Neuronal stem cell (in vitro differentiated cells): ENCODE measurements around the gene PRPS1.
A peak's percentile ranks its signal among the peaks of the same experiment; 100 is the strongest.

Experiments
- DNase-seq: peaks from one replicate; pipeline ENCODE4 v3.0.0-alpha.2; 2013; ENCODE audit warnings: low spot score
- H2AFZ ChIP-seq: one replicate; pipeline ENCODE4 v1.6.1; 2013; ENCODE audit warnings: mild to moderate bottlenecking, low read length, inconsistent platforms
- H2AK5ac ChIP-seq: 2 replicates; pipeline ENCODE4 v1.6.1; 2013; ENCODE audit warnings: low read depth, mild to moderate bottlenecking, inconsistent platforms, low read length, moderate library complexity, mixed read lengths
- H2BK120ac ChIP-seq: 2 replicates; pipeline ENCODE4 v1.6.1; 2013; ENCODE audit warnings: low read depth, mild to moderate bottlenecking, inconsistent platforms, low read length, moderate library complexity, mixed read lengths
- H2BK12ac ChIP-seq: one replicate; pipeline ENCODE4 v1.6.1; 2013; ENCODE audit warnings: low read length, inconsistent platforms
- H2BK15ac ChIP-seq: 2 replicates; pipeline ENCODE4 v1.6.1; 2013; ENCODE audit warnings: mild to moderate bottlenecking, low read length, inconsistent platforms, mixed read lengths
- H2BK5ac ChIP-seq: one replicate; pipeline ENCODE4 v1.6.1; 2013; ENCODE audit warnings: inconsistent platforms, mild to moderate bottlenecking, low read length, moderate library complexity
- H3K14ac ChIP-seq: one replicate; pipeline ENCODE4 v1.6.1; 2013; ENCODE audit warnings: low read length, inconsistent platforms
- H3K18ac ChIP-seq: 2 replicates; pipeline ENCODE4 v1.6.1; 2013; ENCODE audit warnings: low read length, inconsistent platforms
- H3K23ac ChIP-seq: 2 replicates; pipeline ENCODE4 v1.6.1; 2013; ENCODE audit warnings: low read depth, mild to moderate bottlenecking, mixed read lengths, low read length, inconsistent platforms; ENCODE audit not compliant: poor library complexity
- H3K27ac ChIP-seq: replicated peaks from 3 replicates; pipeline ENCODE4 v1.5.1; 2013; ENCODE audit warnings: low read length, inconsistent platforms
- H3K27me3 ChIP-seq, 3 experiments: 2 replicates each; pipeline ENCODE4 v1.6.1; 2013; ENCODE audit warnings: low read length in 3 of 3, mild to moderate bottlenecking in 2 of 3, inconsistent platforms in 1 of 3, low read depth in 1 of 3, mixed read lengths in 1 of 3, moderate library complexity in 1 of 3; ENCODE audit not compliant: control insufficient read depth in 3 of 3, insufficient read depth in 3 of 3
- H3K36me3 ChIP-seq, 2 donors: replicated peaks in 1 of 2; 2 replicates each; pipeline ENCODE4 v1.6.1; 2013; ENCODE audit warnings: low read length in 2 of 2; ENCODE audit not compliant: control insufficient read depth in 2 of 2, insufficient read depth in 2 of 2
- H3K4ac ChIP-seq: 2 replicates; pipeline ENCODE4 v1.6.1; 2013; ENCODE audit warnings: inconsistent platforms, mild to moderate bottlenecking, low read length, moderate library complexity
- H3K4me1 ChIP-seq, 2 donors: 1 replicate in 1 of 2; 2 replicates in 1 of 2; pipeline ENCODE4 v1.6.1; 2013; ENCODE audit warnings: low read length in 2 of 2, low read depth in 1 of 2; ENCODE audit not compliant: control insufficient read depth in 2 of 2, insufficient read depth in 1 of 2
- H3K4me2 ChIP-seq: one replicate; pipeline ENCODE4 v1.6.1; 2013; ENCODE audit warnings: mild to moderate bottlenecking, low read length, inconsistent platforms; ENCODE audit not compliant: insufficient read depth, poor library complexity, severe bottlenecking
- H3K4me3 ChIP-seq, 2 donors: 2 replicates each; pipeline ENCODE4 v1.5.1; 2013; ENCODE audit warnings: low read length in 2 of 2, mild to moderate bottlenecking in 2 of 2, inconsistent platforms in 1 of 2, moderate library complexity in 1 of 2
- H3K79me1 ChIP-seq: one replicate; pipeline ENCODE4 v1.6.1; 2013; ENCODE audit warnings: low read depth, mild to moderate bottlenecking, inconsistent platforms, low read length, moderate library complexity
- H3K9ac ChIP-seq: one replicate; pipeline ENCODE4 v1.6.1; 2013; ENCODE audit warnings: mild to moderate bottlenecking, low read depth, low read length, inconsistent platforms; ENCODE audit not compliant: poor library complexity
- H3K9me3 ChIP-seq, 2 donors: replicated peaks in 1 of 2; 2 replicates each; pipeline versions ENCODE3 to v1.6.1; 2013; ENCODE audit warnings: low read length in 2 of 2, mild to moderate bottlenecking in 2 of 2, inconsistent platforms in 1 of 2, low read depth in 1 of 2, mixed read lengths in 1 of 2, moderate library complexity in 1 of 2; ENCODE audit not compliant: control insufficient read depth in 2 of 2, insufficient read depth in 1 of 2
- H4K8ac ChIP-seq: one replicate; pipeline ENCODE4 v1.6.1; 2013; ENCODE audit warnings: low read depth, mild to moderate bottlenecking, inconsistent platforms, low read length, moderate library complexity
- H4K91ac ChIP-seq: one replicate; pipeline ENCODE4 v1.6.1; 2013; ENCODE audit warnings: low read length, low read depth, mild to moderate bottlenecking, inconsistent platforms; ENCODE audit not compliant: poor library complexity
- WGBS, 2 donors: extraction: QIAGEN DNeasy Blood & Tissue Kit; methylation state at CpG; one replicate each; pipeline ENCODE4 v1.1.7; 2013; ENCODE audit warnings: missing lambda C conversion rate in 2 of 2, mixed read lengths in 1 of 2; ENCODE audit not compliant: insufficient read length in 2 of 2, insufficient replicate concordance in 1 of 2; ENCODE audit errors: extremely low coverage in 2 of 2; 5-methylcytosine and 5-hydroxymethylcytosine counted together

The PRPS1 gene

DNA sequence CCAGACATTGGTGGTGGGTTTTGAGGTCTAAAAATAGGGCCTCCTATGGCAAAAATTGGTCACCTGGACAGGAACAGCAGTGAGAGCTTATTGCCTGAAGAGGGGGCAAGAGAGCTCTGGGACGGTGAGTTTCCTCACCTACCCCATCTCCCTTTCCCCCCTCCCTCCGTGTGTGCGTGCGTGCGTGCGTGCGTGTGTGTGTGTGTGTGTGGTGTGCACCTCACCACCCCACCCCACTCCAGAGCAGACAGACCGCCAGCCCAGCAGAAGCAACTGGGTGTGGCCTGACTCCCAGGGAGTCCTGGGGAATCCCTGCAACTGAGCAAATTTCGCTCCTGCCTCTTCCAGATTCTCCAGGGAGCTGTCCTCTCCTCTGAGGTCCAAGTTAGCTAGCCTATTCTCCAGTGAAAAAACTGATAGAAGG, 44.7 kb downstream of the PRPS1 start:
- Histone ChIP-seq H3K27me3 (peaks cover 0 to 27% (median 0%) of the 10 kb centered on the region in 3 experiments), H2BK5ac (no peak overlapping the region), H2AFZ (no peak overlapping the region), H3K79me1 (no peaks in the 10 kb centered on the region), H2BK15ac (no peak overlapping the region), H4K91ac (no peak overlapping the region), H2BK120ac (no peak overlapping the region), H3K27ac (no peak overlapping the region), H3K4ac (no peak overlapping the region), H3K36me3 (no peaks in the 10 kb centered on the region), H3K18ac (no peak overlapping the region), H3K23ac (peak overlapping the region; percentile 55), H3K14ac (no peak overlapping the region), H3K4me2 (peak overlapping the region; percentile 3), H3K9ac (no peak overlapping the region), H3K9me3 (no peaks in the 10 kb centered on the region), H3K4me3 (no peak overlapping the region), H2BK12ac (peak overlapping the region; percentile 41), H2AK5ac (no peak overlapping the region), H3K4me1 (peaks cover 2 to 10% of the 10 kb centered on the region in 2 donors), H4K8ac (no peak overlapping the region)
- WGBS, 2 donors, result no CpG with 5 or more reads among the region's 9 CpGs
- no peak for DNase-seq

GRCh38 chrX:107673431-107673830, 45.1 kb downstream of the PRPS1 start:
- H3K79me1 ChIP-seq, result no peaks in the 10 kb centered on the region
- H2BK12ac ChIP-seq, result no peak overlapping the region
- no peak overlapping the region for H3K9ac ChIP-seq
- no peak overlapping the region for H4K8ac ChIP-seq
- H4K91ac ChIP-seq, result no peak overlapping the region
- DNase-seq, result no peak
- no peak overlapping the region for H3K4ac ChIP-seq
- H3K23ac ChIP-seq, result no peak overlapping the region
- H2BK15ac ChIP-seq, result no peak overlapping the region
- H3K4me2 ChIP-seq, result no peak overlapping the region
- no CpG with 5 or more reads among the region's 6 CpGs for WGBS, 2 donors
- no peaks in the 10 kb centered on the region for H3K9me3 ChIP-seq
- H3K18ac ChIP-seq, result no peak overlapping the region
- no peak overlapping the region for H3K27ac ChIP-seq
- no peaks in the 10 kb centered on the region for H3K36me3 ChIP-seq
- H3K27me3 ChIP-seq, result peaks cover 0 to 31% (median 0%) of the 10 kb centered on the region in 3 experiments
- peaks cover 2 to 10% of the 10 kb centered on the region in 2 donors for H3K4me1 ChIP-seq
- H3K4me3 ChIP-seq, result no peak overlapping the region
- no peak overlapping the region for H2BK5ac ChIP-seq
- H2AFZ ChIP-seq, result no peak overlapping the region
- no peak overlapping the region for H3K14ac ChIP-seq
- no peak overlapping the region for H2AK5ac ChIP-seq
- H2BK120ac ChIP-seq, result no peak overlapping the region

DNA sequence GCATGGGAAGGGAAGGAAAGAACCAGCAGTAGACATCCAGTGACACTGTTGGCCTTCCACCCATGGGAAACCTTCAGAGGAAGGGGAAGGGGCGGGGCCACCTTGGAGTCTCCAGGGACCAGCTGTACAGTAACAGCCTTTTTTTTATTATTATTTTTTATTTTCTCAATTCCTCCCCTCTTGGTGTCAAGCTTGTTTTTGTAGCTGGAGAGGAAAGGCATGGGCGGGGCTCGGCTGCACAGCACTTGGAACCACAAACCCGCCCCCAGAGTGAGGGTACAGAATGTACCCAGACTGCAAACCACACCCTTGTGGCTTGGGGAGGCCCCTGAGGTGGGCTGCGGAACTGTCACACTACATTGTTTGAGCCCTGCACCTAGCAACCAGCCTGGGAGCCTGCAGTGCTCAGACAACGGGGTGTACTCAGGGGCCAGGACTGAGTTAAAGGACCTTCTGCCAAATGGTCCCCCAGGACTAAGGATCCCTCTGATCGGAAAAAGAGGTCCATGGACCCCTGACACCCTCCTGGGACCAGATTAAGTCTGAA, 45.7 kb downstream of the PRPS1 start:
- H2BK5ac ChIP-seq, result no peak overlapping the region
- H3K9ac ChIP-seq, result no peak overlapping the region
- peak overlapping the region; percentile 15 for H2AFZ ChIP-seq
- H4K8ac ChIP-seq, result no peak overlapping the region
- H2AK5ac ChIP-seq, result no peak overlapping the region
- no peak for DNase-seq
- H2BK15ac ChIP-seq, result no peak overlapping the region
- H3K4me3 ChIP-seq, result no peak overlapping the region
- no peak overlapping the region for H3K27ac ChIP-seq
- no peak overlapping the region for H3K4ac ChIP-seq
- H3K27me3 ChIP-seq, result peaks cover 0 to 36% (median 0%) of the 10 kb centered on the region in 3 experiments
- no peaks in the 10 kb centered on the region for H3K79me1 ChIP-seq
- no peak overlapping the region for H2BK120ac ChIP-seq
- WGBS, 2 donors, result no CpG with 5 or more reads among the region's 7 CpGs
- no peak overlapping the region for H3K23ac ChIP-seq
- H3K9me3 ChIP-seq, result no peaks in the 10 kb centered on the region
- H3K18ac ChIP-seq, result no peak overlapping the region
- H3K4me1 ChIP-seq, result peaks cover 2 to 10% of the 10 kb centered on the region in 2 donors
- no peak overlapping the region for H3K4me2 ChIP-seq
- no peak overlapping the region for H3K14ac ChIP-seq
- H3K36me3 ChIP-seq, result no peaks in the 10 kb centered on the region
- H2BK12ac ChIP-seq, result no peak overlapping the region
- no peak overlapping the region for H4K91ac ChIP-seq

GRCh38 chrX:107674480-107675364, 46.4 kb downstream of the PRPS1 start:
- H3K27ac ChIP-seq, result no peak overlapping the region
- no peaks in the 10 kb centered on the region for H3K36me3 ChIP-seq
- WGBS, 2 donors, result no CpG with 5 or more reads among the region's 9 CpGs
- H3K4ac ChIP-seq, result no peak overlapping the region
- H2BK15ac ChIP-seq, result no peak overlapping the region
- H3K9ac ChIP-seq, result no peak overlapping the region
- no peak overlapping the region for H4K8ac ChIP-seq
- H4K91ac ChIP-seq, result no peak overlapping the region
- no peaks in the 10 kb centered on the region for H3K79me1 ChIP-seq
- H3K27me3 ChIP-seq, result peaks cover 0 to 42% (median 0%) of the 10 kb centered on the region in 3 experiments
- DNase-seq, result no peak
- H3K14ac ChIP-seq, result no peak overlapping the region
- H2BK12ac ChIP-seq, result no peak overlapping the region
- H3K4me2 ChIP-seq, result no peak overlapping the region
- H3K4me1 ChIP-seq, result peaks cover 2 to 10% of the 10 kb centered on the region in 2 donors
- H2AK5ac ChIP-seq, result no peak overlapping the region
- H2BK5ac ChIP-seq, result no peak overlapping the region
- no peak overlapping the region for H3K18ac ChIP-seq
- no peak overlapping the region for H3K4me3 ChIP-seq
- peak overlapping the region; percentile 15 for H2AFZ ChIP-seq
- no peak overlapping the region for H2BK120ac ChIP-seq
- H3K23ac ChIP-seq, result no peak overlapping the region
- no peaks in the 10 kb centered on the region for H3K9me3 ChIP-seq
